GM21619 (cell line): ENCODE measurements around the gene DLG5.

Experiments
- ATAC-seq: cut with Tn5 transposase; IDR thresholded peaks from one replicate; pipeline ENCODE4 v1.9.1; 2021; ENCODE audit not compliant: unreplicated experiment

DLG5 gene

GRCh38 chr10:77800320-77800719 is 126.2 kb downstream of the DLG5 start:
- ATAC-seq = no peak

- ATAC-seq = no peak
Observed at GRCh38 chr10:77799352-77799751, 127.2 kb downstream of the DLG5 start.

- no peak for ATAC-seq
Observed at GRCh38 chr10:77798940-77799339, 127.6 kb downstream of the DLG5 start.

- no peak for ATAC-seq
Observed at GRCh38 chr10:77796311-77796915, 130.1 kb downstream of the DLG5 start.

- ATAC-seq = no peak
Observed at GRCh38 chr10:77795426-77796055, 131.0 kb downstream of the DLG5 start.

GRCh38 chr10:77794256-77795142 is 132.1 kb downstream of the DLG5 start:
- no peak for ATAC-seq

GRCh38 chr10:77793831-77794230 is 132.7 kb downstream of the DLG5 start:
- no peak for ATAC-seq

- ATAC-seq = no peak
Observed at GRCh38 chr10:77792155-77792554, 134.4 kb downstream of the DLG5 start.

GRCh38 chr10:77791506-77791905 is 135.0 kb downstream of the DLG5 start:
- ATAC-seq = no peak

- no peak for ATAC-seq
Observed at GRCh38 chr10:77789861-77790260, 136.7 kb downstream of the DLG5 start.

- no peak for ATAC-seq
Observed at GRCh38 chr10:77789016-77789415, 137.5 kb downstream of the DLG5 start.

GRCh38 chr10:77788496-77789010 is 138.0 kb downstream of the DLG5 start:
- no peak for ATAC-seq

GRCh38 chr10:77787440-77787839 is 139.1 kb downstream of the DLG5 start:
- no peak for ATAC-seq

- no peak for ATAC-seq
Observed at GRCh38 chr10:77784856-77785255, 141.7 kb downstream of the DLG5 start.

- no peak for ATAC-seq
Observed at GRCh38 chr10:77782328-77783061, 144.1 kb downstream of the DLG5 start.

- no peak for ATAC-seq
Observed at GRCh38 chr10:77781451-77782327, 144.9 kb downstream of the DLG5 start.

GRCh38 chr10:77780180-77780579 is 146.4 kb downstream of the DLG5 start:
- ATAC-seq = no peak

GRCh38 chr10:77776487-77776886 is 150.1 kb downstream of the DLG5 start:
- no peak for ATAC-seq

GRCh38 chr10:77774940-77775391 is 151.6 kb downstream of the DLG5 start:
- ATAC-seq = no peak
